GM21825 (cell line): ENCODE measurements around the gene LRRC36.

Source experiments
- ATAC-seq: cut with Tn5 transposase; IDR thresholded peaks from one replicate; pipeline ENCODE4 v1.9.1; 2021; ENCODE audit warnings: mild to moderate bottlenecking, moderate library complexity; ENCODE audit not compliant: unreplicated experiment

LRRC36 gene

GRCh38 chr16:67388591-67388990, 62.0 kb downstream of the LRRC36 start:
- ATAC-seq = no peak

- ATAC-seq = no peak
These were observed 63.5 kb downstream of the LRRC36 start for GRCh38 chr16:67389911-67390815.

- no peak for ATAC-seq
These were observed 64.3 kb downstream of the LRRC36 start for GRCh38 chr16:67390816-67391423.

DNA sequence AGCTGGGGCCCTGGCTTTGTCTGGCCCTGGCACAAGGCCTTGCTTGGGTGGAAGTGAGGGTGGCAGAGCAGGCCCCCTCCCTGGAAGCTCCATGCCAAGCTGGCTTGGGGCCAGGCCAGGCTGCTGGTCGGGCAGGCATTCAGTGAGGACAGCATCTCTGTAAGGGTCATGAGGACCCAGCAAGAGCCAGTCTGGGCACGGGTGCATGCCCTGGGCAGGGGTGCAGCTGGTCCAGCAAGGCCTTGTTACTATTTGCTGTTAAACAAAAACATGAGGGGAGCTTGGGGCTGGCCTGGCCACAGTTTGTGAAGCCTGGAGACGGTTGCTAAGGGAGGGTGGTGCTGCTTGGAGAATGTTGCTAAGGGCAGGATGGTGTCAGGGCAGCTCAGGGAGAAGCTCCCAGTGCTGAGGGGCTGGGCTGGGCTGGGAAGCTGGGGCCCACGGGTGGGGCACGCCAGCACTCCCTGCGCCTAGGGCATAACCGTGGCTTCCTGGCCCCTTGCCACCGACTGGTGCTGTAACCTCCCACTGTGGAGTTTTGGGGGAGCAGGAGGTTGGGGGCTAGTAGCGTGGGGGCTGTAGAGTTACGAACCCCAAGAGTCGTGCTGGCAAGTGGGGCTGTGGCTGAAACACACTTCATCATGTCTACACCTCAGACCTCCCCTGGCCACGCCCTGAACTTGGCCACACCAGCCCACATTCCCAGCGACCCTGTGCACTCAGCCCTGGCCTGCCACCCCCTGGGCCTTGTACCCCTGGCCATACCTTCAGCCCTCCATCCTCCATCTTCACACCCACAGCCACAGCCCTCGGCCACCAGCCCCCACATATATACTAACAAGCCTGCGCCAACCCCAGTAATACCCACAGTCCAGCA, 65.0 kb downstream of the LRRC36 start:
- ATAC-seq = no peak

GRCh38 chr16:67392301-67393059, 65.9 kb downstream of the LRRC36 start:
- ATAC-seq = no peak

DNA sequence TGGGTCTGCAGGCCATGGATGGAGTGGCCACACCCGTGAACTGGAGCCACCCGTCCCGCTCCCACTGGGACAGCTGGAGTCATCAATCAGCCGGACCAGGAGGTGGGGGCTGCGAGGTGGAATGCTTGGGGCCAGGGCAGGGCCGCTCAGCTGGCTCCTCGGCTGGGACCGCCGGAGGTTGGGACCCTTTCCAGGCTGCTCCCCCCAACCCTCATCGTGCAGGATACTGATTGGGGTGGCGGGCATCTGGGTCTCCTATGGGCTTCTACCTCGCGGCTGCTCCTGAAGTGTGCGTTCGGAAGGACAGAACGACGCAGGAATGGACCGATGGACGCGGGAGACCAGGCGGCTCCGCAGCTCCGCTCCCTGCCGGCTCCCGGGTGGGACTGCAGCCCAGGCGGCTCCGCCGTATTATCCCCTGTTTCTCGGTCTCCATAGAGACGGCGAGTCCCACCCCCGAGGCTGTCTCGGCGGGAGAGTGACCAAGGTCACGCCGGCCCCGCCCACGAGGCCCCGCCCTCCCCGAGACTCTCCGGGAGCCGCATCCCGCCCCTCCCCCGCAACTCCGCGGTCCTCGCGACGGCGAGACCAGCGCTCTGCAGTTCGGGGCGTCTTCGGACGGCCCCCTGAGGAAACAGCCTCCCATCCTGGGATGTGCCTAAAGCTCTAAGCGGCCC, 66.6 kb downstream of the LRRC36 start, which contains the start of gene TPPP3:
TSS of gene TPPP3 (minus strand) at position 388 of the 677 bp plus-strand sequence. CDS start 2,387 bp downstream, outside the sequence.
- no peak for ATAC-seq

GRCh38 chr16:67393788-67394154, 67.2 kb downstream of the LRRC36 start:
- no peak for ATAC-seq

DNA sequence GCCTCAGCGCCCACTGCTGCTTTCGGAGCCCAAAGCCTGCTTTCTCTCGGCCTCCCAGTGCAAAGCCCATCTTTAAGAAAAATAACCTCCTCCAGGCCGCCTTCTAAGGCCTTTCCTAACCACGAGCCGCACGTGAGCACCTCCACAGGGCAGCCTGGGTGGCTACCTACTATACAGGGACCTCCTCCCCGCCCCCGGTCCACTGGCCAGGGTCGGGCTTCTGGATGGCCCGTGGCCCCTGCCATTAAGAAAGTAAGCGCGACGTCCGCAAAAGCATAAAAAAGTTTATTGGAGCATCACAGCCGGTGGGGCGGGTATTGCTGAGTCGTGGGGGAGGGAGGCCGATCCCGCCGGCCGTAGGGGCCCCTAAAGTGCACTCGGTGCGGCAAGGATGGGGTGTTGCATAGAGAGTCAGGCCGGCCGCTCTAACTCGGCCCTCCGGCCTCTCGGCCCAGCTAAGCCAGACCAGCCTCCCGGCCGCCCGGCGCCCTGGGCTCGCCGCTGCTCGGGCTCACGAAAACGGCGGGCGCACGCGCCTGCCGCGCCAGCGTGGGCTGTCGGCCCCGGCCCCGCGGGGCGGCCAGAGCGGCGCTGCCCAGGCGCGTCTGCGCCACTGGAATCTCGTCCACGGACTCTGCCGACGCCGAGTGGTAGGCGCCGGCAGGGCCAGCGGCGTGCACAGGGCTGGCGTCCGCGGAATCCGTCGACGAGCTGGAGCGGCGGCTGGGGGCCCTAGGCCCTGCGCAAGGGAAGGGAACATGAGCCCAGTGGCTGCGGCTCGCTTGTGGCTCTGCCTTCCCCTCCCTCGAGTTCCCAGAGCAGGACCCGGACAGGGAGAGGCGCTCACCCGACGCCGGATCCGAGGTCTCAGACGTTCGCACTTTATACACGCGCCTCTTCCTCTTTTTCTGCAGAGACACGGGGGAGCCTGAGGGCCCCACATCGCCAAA, 67.8 kb downstream of the LRRC36 start:
- no peak for ATAC-seq

- ATAC-seq = no peak
These were observed 68.5 kb downstream of the LRRC36 start for GRCh38 chr16:67395105-67395457.

DNA sequence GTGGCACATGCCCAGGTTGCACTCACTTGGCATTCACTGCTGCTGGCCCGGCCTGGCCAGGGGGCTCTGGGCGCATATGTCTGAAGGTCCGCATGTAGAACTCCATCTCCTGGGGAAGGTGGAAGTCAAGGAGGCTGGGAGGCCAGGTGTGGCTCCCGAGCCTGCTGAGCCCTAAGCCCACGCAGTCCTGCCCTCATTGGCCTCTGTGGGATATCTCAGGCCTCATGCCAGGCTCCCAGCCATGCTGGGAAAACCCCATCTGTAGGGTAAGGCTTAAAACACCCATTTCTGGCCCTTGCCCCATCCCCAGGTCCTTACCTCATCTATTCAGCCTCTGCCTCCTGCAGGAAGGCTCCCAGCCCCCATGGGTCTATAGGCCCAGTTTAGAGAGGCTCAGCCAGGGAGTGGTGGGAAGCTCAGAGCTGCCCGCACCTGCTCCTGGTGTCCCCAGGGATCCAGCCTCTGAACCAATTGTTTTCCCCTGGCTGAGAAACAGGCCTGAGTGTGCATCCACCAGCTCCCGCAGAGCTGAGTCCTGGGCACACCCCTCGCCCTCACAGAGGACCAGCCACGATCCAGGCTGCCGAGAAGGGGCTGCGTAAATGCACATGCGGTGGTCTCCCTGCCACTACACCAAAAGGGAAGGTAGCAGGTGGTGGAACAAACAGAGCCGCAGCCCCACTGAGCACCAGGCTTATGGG, 69.0 kb downstream of the LRRC36 start:
- no peak for ATAC-seq

DNA sequence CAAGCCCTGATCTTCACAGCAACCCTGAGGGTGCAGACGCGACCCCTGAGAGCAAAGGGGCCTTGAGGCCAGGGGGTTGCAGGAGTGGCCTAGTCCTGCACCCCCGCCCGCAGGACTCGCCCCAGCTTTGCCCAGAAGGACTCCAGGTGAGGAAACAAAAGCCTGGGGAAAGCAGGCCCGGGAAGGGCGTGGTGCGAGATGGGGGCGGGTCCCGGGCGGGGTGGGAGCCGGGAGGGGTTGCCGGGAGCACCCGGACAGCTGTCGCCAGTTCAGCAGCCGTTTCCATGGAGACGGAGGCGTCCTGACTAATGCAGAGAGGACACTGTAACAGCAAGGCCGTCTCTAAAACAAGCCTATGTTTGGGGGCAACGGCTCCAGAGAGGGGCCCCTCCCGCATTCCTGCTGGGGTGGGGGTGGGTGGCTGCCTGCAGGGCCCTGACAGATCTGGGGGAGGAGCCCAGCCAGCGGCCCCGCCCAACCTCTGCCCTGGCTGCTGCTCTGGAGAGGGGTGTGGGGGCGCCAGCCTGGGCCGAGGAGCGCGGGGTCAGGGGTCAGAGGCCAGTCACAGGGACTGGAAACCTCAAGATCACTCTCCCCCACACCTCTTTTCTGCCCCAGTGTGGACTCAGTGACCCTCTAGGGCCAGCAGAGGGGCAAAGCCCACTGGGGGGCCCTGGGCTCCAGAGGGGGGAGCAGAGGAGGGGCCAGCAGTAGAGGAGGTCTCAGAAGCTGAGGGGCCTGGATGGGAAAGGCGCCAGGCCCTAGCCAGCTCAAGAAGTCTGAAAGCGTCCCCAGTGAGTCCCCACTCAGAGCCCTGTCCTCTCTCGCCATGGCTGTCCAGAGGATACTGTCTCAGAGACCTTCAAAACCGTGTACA, 69.8 kb downstream of the LRRC36 start:
- ATAC-seq = no peak

DNA sequence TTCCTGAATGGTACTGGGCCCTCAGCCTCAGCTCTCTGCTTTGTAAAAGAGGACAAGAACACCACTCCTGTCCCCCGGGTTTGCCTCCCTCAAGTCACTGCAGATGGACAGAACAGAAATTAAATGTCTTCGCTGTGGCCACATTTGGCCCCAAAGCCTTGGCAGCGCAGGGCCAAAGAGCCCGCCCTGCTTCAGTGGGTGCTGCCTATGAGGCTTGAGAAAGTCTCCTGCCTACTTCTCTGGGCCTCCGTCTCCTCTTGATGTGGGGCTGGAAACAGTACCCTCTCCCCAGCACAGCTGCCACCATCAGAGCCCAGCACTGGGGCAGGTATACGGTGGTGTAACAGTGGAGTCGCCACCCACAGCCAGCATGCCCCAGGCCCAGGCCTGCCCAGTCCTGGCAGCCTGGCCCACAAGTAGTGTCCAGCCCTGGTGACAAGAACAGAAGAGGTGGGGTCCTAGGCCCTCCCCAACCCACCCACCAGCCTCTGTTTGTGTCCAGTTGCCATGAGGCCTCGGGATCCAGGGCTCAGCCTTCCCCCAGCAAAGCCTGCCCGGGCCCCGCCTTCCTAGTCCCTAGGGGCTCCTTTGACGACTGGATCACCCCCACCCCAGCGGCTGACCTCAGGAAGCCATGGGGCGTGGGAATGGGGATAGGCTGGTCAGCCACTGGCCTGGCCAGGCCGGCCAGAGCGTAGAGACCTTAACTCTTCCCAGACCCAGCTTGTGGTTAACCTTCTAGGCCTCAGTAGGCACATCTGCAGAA, 70.6 kb downstream of the LRRC36 start:
- ATAC-seq = no peak

DNA sequence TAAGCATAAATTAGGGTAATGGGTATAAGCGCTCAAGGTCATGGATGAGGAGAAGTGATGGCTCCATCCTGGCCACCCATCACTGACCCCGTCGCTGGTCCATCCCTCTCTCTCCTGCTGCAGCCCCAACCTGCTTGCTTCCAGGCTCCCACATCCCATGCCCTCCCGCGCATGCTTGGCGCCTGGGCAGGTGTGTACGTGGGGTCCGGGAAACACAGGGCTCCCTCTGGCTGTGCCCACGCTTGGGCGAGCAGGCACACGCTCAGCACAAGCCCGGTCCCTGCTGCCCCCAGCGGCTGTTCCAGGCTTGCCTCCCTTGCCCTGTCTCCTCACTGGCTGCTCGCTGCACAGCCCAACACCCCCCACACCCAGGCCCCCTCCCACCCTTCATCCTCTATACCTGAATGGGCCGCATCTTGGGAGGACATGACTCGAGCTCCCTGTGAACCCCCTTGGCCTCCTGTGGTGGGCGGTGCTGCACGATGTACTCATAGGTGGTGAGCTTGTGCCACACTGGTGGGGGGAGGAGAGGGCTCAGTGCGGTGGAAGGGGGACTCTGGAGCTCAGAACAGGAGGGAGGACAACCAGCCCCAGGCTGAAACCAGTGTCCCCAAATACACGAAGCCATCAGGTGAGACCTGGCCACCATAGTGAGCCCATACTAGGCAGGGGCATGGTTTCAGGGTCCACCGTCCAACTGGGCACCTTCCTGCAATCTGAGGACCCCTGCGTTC, 71.4 kb downstream of the LRRC36 start:
- no peak for ATAC-seq

DNA sequence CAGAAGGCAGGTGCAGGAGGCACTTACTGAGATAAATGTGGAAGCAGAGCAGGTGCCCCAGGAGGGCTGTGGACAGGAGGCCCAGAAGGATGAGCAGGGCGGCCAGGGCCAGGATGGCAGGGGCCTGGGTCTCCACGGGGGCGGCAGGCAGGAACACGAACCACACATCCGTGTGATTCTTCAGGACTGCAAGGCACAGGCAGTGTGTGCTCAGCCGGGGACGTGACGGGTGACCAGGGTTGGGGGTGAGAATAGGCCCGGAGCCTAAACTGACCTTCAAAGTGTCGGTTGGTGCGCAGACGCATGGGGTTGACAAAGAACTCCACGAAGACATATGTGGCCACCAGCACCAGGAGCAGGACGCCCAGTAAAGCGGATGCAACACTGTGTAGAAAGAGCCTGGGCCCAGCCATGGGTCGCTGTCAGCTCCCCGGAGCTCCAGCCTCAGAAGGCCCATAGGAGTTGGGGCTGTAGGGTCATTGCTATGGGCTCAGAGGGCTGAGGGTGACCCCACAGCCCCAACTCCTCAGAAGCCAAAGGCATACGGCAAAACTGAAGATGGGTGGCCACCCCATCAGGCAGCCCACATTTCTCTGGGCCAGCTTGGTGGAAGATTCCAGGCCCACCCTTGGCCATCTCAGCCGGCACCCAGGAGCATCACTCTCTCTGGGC, 72.1 kb downstream of the LRRC36 start:
- ATAC-seq = no peak

GRCh38 chr16:67399218-67399733, 72.7 kb downstream of the LRRC36 start:
- no peak for ATAC-seq
